NOMO-1 (cell line): ENCODE results near the gene MCFD2.
"Not testable (repeated sequence)": the region's sequence is repeated elsewhere in the genome, so short reads cannot be mapped to it uniquely, and the experiment has no call there.

ENCODE experiments used
- DNase-seq, 2 experiments: peaks; one replicate each; lab custom pipeline; 2025; ENCODE audit not compliant: unreplicated experiment in 2 of 2; lab: John Stamatoyannopoulos, UW

MCFD2 gene

DNA sequence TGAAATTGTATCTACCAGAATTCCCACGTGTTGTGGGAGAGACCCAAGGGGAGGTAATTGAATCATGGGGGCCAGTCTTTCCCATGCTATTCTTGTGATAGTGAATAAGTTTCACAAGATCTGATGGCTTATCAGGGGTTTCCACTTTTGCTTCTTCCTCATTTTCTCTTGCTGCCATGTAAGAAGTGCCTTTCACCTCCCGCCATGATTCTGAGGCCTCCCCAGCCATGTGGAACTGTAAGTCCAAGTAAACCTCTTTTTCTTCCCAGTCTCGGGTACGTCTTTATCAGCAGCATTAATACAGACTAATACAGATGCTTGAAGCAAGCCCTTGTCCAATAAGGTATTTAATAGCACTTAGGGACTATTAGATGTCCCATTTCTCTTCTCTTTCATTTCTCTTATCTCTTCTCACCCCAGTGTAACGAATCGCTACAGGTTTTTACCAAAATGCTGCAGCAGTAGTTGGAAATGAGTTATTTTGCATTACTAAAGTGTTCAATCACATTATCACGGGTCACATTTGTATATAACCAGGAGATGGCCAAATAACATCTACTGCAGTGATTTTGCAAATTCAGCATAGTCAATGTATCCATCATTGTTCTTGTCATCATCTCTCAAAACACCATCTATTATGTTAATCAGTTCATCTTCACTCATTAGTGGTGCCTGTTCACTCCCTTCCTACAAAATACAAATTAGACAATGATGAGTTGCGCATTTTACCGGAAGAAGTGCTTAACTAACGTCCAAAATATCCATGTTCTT, 10.5 kb downstream of the MCFD2 start:
- not testable (repeated sequence) for DNase-seq

DNA sequence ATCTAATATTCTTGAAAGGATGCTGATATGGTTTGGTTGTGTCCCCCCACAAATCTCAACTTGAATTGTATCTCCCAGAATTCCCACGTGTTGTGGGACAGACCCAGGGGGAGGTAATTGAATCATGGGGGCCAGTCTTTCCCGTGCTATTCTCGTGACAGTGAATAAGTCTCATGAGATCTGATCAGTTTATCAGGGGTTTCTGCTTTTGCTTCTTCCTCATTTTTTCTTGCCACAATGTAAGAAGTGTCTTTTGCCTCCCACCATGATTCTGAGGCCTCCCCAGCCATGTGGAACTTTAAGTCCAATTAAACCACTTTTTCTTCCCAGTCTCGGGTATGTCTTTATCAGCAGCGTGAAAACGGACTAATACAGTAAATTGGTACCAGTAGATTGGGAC, 12.6 kb downstream of the MCFD2 start:
- peak in 1 of 2 experiments; percentile 21 for DNase-seq

DNA sequence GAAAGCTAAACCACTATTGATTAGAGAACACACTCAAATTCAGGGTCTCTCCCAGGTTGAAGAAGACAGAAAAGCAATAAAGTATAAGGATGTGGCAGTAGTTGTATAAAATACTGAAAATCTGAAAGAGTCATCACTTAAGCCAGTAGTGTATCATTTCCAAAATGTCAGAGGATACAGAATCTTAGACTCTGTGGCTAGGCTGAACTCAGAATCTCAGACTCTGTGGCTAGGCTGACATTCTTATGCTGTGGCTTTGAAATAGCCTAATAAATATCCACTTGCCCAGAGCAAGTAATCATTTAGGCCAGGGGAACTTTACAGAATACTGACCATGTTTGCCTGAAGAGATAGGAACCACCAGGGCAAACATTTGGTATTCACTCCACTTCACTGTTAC, 13.1 kb downstream of the MCFD2 start:
- no peak for DNase-seq

DNA sequence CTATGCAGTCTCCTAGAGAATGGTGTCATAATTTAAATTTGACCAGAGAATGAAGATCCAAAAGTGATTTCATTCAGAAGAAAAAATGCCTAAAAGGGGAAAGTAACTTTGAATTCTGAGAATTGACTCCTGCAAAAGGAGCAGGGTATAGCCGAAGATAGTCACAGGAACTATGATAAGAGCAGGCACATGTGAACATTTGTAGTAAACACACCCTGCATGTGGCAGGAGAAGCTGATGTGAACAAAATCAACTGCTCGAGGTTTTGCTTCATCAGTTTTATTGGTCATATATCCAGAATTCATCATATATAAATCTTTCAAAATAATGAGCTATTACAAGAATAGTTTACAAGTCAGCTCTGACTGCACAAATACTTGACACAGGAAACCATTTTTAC, 14.0 kb downstream of the MCFD2 start:
- no peak for DNase-seq

DNA sequence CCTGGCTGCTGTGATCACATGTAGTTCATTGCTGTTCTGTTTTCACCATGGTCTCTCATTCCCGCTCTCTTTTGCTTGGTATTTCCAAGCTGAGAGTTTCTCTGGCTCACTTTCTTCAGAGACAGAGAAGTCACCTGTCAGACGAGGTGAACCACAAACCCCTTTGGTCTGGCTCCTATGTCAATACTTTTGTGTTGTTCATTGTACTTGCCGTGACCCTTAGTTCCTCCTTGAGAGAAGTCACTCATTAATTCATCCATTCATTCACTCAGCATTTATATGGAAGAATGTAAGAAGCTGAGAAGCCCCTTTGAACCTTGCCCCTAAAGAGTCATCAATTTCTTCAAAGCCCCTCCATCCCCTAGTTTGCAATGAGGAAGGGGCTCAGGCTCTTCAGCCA, 15.2 kb downstream of the MCFD2 start:
- no peak for DNase-seq

DNA sequence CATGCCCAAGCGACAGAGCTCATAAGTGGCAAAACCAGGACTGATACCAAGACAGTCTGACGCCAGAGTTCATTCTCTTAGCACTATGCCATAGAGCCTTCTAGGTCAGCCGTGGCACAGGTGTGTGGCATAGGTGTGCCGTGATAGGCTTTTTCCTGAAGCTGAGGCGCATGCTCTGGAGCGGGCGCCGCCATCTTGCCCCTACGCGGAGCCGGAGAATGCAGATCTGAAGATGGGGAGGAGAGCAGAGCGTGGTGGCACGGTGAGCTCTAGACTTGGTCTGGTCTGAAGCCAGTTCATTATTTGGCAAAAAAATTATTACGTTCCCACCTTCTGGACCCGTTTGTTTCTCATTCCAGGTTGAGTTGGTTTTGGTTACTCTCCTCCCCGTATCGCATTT, 16.6 kb downstream of the MCFD2 start:
- no peak for DNase-seq

DNA sequence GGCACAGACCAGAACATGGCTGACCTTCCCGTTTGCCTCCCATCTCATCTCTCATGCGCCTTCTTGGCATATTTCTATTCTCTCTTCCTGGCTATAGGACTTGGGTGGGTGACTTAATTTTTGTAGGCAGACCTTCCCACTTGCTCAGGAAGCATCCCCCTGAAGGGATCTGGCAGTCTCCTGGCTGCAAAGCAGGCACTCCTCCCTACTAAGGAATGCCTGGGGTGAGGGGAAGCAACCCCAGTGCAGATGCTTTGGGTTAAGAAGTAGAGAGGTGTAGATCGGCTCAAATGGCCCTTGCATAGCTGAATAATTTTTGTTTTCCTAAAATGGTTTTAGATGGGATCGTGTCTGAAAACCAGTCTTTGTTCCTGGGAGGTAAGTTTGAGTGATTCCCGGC, 17.6 kb downstream of the MCFD2 start:
- DNase-seq = no peak

DNA sequence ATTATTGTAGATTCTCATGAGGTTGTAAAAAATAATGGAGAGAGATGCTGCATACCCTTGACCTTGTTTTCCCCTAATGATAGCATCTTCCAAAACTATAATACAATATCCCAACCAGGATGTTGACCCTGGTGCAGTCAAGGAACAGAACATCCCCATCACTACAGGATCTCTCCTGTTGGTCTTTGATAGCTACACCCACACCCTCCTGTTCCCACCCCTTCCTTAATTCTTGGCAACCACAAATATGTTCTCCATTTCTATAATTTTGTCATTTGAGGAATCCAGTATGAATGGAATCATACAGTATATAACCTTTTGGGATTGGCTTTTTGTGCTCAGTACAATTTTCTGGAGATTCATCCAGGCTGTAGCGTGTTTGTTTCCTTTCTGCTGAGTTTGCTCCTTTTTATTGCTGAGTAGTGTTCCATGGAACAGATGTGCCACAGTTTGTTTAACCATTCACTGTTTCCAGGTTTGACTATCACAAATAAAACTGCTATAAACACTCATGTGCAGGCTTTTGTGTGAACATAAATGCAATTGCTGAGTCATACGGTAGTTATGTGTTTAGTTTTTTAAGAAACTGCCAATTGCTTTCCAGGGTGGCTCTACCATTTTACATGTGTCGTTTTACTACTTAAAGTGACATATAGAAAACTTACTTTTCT, 22.2 kb downstream of the MCFD2 start:
- DNase-seq = no peak

DNA sequence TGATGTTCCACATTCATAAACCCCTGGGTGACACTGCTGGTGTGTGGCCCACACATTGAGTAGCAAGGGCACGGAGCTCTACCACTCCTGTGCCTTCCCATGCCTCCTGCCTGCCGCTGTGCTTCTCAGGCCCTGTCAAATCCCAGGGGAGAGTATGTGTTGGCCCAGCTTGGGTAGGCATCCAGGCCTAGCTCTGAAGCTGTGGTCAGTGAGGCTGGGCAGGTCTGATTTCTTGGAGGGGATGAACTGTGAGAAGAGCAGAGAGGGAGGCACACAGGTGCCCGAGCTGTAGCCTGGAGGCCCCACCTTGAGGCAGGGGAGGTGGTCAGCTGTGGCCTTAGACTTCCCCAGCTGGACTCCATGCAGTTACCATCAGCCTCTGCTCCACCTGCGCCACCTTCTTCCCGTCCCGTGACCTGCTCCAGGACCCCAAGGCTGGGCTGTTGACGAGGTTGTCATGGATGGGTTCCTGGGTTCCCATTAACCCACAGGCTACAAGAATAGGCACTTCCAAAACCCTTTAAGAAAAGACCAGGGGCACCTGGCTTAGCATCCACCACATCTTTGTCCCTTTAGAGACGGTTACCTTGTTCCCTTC, 23.6 kb downstream of the MCFD2 start:
- DNase-seq = no peak

DNA sequence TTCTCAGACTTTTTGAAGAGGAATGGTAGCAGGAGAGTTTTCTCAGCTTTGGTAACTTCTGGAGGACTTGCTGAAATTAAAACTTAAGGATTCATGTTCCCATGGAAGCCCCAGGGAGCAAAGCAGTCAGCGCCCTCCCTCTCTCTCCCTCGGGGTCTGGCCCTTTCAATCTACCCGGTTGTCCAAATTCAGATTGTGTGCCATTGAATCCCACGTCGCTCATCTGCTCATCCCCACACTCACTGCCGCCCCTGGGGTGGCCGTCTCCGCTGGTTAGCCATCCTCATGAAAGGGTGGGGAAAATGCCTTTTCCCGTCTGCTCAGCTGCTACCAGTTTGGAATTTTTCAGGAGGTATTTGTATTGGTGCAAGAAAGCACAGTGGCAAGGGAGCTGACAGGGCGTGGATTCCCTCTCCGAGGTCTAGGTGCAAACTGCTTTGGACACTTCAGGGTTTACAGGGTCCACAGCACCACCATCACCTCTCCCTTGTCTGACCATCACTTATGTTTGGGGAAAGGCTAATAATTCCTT, 27.1 kb downstream of the MCFD2 start:
- no peak for DNase-seq

DNA sequence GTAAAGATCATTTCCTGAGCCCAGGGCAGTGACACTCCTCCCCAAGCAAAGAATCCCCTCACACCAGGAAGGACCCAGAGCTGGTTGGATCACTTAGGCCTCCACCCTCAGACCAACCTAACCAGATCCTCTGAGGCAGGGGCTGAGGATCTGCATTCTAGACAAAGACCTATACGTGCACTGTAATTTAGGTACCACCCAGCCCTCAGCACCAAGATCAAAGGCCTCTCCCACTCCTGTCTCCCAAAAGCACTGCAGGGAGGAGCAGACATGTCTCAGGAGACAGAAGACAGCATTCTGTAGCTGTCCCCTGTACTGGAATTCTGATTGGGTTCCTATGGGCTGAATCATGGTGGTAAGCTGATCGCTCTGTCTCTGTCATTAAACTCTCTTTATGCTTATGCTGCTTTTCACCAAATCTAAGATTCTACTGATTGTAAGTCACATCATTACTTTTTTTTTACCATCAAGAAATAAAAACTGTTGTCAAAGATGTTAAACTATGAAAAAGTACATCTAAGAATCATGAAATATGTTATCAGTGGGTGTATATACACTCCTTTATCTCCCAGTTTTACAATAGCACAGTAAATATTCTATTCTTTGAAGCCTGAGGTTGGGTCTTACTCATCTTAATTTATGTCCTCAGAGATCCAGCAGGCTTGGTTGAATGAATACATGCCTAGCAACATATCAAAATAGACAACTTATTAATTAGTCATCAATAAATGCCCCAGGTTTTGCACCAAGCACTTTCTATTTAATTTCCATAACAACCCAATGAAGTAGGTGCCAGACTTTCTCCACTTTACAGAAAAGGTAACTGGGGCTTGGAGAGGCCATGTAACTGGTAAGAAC, 28.3 kb downstream of the MCFD2 start:
- no peak for DNase-seq

DNA sequence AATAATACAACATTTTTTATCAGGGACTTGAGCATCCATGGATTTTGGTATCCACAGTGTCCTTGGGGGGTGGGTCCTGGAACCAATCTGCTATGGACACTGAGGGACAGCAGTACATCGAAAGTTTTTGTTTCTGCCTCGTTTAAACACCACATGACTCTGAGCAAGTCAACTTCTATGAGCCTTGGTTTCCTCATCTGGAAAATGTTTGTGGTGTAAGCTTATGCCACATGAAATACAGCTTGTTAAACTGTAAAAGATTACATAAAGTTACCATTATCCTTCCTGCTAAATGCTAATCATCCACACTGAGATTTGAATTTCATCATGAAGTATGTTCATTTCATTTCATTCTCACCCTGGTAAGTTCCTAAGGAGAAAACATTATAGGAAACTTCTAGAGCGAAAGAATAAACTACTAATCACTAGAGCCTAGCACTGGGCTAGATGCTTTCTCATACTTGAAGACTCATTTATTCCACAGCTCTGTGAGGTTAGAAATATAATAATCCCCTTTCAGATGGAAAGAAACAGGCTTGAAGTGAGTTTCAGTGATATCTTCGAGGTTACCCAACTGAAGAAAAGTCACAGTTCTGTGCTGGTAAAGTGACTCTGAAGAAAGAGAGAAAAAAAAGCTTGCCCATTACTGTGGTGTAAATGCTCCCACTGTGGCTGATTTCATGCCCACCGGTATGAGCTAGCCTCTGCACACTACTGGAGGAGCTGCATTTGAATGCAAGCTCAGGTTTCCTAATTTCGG, 29.2 kb downstream of the MCFD2 start:
- no peak for DNase-seq

DNA sequence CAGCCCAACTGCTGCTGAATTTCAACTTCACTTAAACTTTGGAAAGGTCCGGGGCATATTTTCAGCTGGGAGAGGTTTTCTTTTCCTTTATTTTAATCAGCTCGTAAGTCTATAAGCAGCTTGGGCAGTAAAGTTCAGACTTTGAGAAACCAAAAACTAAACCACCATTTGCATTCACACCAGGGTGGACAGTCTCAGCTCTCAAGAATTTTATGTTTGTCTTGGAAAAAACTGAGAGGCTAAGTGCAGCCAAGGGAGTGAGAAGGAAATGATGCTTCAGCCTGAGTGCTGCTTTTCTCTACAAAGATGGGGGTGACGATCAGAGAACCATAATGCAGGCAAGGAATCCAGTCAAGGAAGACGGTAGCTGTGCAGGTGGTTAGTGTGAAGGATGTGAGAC, 30.2 kb downstream of the MCFD2 start:
- DNase-seq = no peak

DNA sequence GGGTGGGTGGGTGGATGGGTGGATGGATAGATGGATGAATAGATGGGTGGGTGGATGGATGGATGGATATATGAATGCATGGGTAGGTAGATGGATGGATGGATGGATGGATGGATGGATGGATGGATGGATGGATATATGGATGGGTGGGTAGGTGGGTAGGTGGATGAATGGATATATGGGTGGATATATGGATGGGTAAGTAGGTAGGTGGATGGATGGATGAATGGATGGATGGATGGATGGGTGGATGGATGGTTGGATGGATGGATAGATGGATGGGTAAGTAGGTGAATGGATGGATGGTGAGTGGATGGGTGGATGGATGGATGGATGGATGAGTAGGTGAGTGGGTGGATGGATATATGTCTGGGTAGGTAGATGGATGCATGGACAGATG, 36.1 kb downstream of the MCFD2 start:
- no peak for DNase-seq

DNA sequence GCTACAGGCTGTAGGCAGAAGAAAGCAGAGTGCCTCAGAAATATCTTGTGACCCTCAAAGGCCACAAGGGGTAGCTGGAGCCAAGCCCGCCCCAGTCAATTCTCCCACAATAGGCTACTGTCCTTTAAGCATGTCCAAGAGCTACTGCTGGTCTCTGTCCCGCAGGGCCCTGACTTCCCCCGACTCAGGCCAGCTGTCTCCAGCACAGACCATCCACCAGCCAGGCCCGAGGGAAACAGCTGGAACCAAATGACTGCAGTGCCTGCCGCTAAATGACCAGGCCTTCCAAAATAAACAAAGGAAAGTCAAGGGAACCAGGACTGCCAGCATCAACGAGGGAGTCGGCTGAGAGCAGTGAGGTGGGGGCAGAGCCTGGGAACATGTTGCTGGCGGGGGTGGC, 36.7 kb downstream of the MCFD2 start:
- no peak for DNase-seq

DNA sequence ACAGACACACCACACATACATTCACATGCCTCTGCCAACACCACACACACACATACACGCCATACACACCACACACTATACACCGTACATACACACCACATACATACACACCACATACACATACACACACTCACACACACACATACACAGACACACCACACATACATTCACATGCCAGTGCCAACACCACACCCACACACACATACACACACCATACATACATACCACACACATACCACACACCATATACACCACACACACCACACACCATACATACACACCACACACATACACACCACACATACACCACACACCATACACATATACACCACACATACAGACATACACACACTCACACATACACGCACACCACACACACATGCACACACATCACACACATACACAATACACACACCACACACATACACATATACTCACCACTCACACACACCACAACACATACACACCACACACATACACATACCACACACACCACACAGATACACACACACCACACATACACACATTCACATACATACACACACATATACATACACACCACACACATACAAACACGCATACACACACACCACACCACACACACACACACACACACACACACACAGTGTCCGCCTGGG, 37.2 kb downstream of the MCFD2 start:
- DNase-seq = no peak

DNA sequence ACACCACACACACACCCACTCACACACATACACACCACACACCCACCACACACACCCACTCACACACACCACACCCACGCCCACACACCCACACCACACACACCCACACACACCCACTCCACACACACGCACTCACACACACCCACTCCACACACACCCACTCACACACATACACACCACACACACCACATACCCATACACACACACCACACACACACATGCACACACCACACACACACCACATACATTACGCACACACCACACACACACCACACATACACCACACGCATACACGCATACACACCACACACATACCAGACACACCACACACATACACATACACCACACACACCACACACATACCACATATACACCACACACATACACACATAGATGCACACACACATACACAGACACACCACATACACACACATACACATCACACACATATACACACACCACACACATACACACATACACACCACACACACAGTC, 37.9 kb downstream of the MCFD2 start:
- no peak for DNase-seq

DNA sequence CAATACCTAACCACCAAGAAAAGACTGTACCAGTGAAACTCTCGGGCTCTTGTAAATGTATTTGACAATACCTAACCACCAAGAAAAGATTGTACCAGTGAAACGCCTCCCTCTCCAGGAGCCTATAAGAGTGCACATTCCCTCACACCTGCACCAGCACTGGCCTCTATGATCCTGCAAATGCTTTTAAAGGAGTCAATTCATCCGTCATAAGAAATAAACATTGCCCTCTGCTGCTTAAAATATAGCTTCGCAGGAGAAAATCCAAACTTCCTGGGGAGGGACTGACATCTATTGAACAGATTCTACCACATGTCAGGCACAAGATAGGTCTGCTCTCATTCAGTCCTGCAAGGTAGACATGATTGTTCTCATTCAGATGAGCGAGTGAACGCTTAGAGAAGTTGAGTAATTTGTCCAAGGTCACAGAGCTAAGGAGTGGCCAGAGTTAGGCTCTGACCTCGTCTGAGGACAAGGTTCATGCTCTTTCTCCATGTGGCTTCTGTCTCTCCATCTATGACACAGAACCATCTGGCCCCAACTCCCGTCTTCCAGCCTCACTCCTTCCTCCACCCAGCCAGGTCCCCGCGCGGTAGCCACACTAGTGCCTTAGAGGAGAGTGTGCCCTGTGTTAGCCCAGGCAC, 38.7 kb downstream of the MCFD2 start:
- DNase-seq = peak; percentile 16 to 48
